Urothelium cell line (cell line): Measurements from ENCODE around the gene CFAP100.

Source experiments
- DNase-seq: peaks from one replicate; pipeline ENCODE4 v3.0.0; 2011; ENCODE audit warnings: low spot score, mixed read lengths
- FAIRE-seq: peaks from 2 replicates; lab custom pipeline; 2011; peaks lifted over from hg19 to GRCh38; lab: Jason Lieb, UNC

CFAP100 gene

DNA sequence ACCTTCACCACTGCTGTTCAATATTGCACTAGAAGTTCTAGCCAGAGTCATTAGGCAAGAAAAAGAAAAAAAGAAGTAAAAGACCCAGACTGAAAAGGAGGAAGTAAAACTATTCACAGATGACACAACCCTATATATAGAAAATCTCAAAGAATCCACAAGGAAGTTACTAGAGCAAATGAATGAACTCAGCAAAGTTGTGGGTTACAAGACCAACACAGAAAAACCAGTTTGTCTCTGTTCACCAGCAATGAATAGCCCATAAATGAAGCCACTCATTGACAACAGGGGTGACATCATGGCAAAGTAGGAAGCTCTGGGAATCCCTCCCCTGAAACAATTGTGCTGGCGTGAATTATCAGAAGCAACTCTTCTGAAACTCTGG is 4.6 kb downstream of the CFAP100 start:
- no peak for DNase-seq
- FAIRE-seq, result no peak

DNA sequence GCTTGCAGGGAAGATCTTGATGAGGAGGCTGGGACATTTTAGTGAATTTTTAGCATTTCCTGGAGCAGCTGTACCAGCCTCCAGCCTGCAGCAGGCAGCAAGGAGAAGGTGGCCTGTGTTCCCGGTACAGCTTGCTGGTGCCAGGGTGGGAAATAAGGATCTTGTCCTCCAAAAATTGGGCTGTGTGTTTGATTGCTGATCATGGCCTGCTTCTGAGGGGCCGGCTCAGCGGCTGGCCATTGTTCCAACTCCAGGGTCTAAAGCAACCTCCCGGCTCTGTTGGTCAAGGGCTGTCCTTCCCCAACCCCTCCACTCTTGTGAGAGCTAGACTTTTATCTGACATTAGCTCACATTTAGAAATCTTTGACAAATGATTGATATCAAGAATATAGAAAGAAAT is 5.0 kb downstream of the CFAP100 start:
- DNase-seq, result no peak
- no peak for FAIRE-seq

DNA sequence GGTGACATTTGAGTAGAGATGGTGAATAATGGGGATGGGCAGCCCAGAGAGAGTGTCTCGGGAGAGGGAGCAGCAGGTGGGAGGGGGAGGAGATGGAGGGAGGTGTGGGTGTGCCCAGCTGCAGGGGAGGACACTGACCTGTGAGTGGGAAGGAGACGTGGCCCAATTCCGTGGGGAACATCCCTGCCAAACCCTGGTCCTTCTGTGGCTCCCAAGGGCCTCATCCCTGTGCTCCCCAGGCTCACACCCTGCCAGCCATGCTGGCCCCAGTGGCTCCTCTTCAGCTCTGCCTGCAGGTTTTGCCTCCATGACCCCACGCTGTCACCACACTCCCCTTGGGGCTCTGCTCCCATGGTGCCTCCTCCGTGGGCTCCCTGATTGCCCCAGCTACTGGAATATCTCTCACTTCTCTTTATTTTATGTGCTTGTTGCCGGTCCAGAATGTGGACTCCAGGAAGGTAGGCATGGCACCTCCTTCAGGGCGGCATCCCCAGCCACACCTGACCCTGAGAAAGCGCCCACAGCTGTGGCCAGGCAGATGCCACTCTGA is 7.0 kb downstream of the CFAP100 start:
- DNase-seq (no peak), FAIRE-seq (no peak)

DNA sequence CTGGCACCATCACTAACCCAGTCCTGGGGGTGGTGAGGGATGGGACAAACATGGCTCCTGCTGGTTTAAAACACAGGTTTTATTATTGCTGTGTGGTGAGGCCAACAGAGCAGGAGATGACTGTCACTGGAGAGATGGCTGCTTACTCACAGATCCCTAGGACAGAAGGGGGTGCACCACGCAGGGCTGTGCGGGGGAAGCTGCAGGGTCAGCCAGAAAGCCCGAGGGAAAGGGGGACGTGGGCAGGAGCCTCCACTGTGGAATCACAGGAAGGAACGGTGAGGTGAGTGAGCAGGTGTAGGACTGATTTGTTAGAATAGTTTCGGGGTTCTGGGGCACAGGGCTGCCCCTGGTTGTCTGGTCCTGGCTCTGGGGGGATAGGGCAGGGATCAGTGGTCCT is 7.5 kb downstream of the CFAP100 start:
- FAIRE-seq (no peak), DNase-seq (no peak)

- DNase-seq (no peak), FAIRE-seq (no peak)
Measured at GRCh38 chr3:126402666-126403302, 8.1 kb downstream of the CFAP100 start.

DNA sequence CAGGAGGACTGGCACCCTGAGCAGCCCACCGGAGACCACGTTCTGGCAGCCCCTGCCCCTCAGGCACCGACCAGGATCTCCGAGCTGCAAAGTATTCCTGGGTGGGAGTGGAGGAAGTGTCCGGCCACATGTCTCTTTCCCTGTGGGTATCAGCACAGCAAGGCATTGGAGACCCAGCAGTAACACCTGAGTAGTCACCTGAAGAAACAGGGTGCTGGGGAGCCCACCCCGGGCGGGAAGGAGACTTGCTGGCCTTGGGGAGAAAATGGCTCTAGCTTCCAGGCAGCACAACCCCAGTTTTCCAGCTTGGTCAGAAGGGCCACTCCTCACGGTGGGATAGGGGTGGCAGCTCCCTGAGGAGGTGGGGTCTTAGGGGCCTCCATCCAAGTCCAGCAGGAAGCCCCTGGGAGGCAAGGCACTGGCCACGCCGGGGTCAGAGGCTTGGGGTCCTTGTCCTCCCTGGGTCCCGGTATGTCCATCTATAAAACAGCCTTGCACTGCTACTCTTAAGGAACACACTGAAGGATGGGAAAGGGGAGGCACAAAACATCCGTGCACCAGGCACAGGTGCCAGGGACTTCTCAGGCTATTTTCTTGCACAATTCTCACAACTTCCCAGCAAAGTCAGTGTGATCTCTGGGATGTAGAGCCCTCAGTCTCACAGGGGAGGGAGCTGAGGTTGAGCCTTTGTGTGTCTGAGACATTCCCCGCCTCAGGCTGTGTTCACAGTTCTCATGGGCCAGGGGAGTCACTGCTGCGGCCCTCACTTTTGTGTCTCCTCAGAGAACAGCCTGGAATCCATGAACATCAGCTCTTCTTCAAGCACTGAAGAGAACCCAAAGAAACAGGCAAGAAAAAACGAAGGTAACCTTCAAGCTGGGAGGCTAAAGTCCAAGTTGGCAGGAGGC is 11.9 kb downstream of the CFAP100 start:
- peak; percentile 66 for FAIRE-seq

GRCh38 chr3:126407412-126408044 is 12.8 kb downstream of the CFAP100 start:
- FAIRE-seq (no peak), DNase-seq (no peak)

More for the DNA sequence above, 11.9 kb downstream of the CFAP100 start:
- DNase-seq, result no peak

DNA sequence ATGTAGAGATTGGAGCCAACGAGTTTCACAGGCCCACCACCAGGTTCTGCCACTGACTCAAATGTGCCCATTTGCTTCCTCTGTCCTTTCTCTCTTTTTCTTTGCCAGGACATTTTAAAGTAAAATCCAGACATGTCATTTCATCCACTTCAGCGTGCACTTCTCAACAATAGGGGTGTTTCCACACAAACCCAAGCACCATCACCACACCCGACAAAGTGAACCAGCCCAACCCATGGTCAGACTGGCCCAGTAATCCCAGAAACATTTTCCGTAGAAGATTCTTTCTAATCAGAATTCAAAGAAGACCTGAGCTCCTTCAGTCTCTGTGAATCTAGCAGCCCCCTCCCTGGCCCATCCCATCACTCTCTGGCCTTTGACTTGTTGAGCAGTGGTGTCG is 13.4 kb downstream of the CFAP100 start:
- DNase-seq (no peak), FAIRE-seq (no peak)

DNA sequence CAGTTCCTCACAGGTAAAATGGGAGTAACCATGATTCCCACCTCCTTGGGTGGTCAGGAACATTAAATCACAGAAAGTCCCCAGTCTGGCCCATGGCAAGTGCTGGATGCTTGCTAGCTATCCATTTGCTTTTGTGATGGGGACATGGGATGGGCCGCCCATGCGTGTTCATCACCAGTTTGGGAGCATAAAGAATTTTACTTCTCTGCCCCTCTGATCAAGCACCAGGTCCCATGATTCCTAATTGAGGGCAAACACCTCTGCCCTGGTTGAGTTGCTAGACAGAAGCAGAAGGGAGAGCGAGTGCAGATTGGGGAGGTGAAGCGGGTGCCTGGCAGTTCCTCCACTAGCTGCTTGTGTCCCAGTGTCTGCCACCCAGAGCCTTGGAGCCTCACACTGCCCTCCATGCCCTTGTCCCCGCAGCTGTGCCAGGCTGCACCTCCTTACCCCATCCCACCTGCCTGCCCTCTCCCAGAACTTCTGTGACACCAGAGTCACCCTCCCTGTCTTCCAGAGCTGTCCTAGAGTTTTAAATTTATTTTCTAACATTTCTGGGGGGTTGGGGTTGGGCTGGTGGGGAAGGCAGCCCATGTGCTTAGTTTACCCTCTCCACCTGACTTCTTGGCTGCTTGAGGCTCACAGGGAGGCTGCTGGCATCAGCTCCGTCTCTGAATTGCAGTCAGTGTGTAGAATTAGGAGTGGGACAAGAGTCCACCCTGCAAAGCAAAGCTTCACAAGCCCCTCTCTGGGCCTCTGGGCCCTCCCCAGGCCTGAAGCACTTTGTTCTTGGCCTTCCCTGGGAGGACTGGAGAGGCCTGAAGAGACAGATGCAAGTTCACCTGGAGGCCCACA is 18.4 kb downstream of the CFAP100 start:
- DNase-seq, result no peak
- FAIRE-seq, result no peak

DNA sequence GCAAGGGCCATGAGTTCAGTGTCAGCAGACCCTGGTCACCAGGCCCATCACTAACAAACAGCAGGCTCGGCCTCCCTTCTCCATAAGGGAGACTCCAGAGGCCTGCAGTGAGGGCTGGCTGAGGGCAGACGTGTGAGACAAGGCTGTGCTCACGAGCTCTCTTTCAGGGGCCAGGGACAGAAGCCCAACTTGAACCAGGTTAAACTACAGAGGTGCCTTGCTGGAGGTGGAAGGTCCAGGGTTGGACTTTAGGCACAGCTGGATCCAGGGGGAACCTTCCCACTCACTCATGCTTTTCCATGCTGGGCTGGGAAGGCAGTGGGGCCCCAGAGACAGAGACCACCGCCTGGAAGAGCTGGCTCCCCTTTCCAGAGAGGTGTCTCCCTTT is 19.0 kb downstream of the CFAP100 start:
- FAIRE-seq (no peak), DNase-seq (no peak)

GRCh38 chr3:126414406-126414805 is 19.7 kb downstream of the CFAP100 start:
- DNase-seq, result no peak
- no peak for FAIRE-seq

DNA sequence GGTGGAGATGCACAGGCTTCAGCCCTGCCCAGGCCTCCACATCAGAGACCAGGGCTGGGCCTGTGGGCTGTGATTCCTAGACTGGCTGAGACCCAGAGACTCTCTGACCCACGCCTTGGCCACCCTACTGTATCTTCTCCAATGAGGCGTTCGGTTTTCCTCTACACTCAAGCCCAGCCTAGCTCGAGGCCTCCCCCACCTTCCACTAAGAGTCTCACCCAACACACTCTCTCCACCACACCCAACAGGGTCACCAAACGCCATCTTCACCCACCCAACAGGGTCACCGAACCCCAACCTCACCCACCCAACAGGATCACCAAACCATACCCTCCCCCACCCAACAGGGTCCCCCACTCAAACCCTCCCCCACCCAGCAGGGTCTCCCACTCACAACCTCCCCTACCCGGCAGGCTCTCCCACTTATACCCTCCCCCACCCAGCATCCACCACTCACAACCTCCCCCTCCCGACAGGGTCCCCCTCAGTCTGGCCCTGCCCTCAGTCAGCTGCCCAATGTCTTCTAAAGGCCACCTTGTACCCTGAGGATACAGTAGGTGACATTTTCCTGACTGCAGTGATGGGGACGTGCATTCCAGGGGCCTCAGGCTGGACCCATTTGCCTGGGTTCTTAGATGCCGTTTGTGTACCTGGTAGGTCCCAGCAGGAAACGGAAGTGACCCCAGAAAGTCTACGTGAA is 20.4 kb downstream of the CFAP100 start:
- FAIRE-seq (no peak), DNase-seq (no peak)

GRCh38 chr3:126415661-126416591 is 21.2 kb downstream of the CFAP100 start:
- DNase-seq, result no peak
- FAIRE-seq, result peak; percentile 35

DNA sequence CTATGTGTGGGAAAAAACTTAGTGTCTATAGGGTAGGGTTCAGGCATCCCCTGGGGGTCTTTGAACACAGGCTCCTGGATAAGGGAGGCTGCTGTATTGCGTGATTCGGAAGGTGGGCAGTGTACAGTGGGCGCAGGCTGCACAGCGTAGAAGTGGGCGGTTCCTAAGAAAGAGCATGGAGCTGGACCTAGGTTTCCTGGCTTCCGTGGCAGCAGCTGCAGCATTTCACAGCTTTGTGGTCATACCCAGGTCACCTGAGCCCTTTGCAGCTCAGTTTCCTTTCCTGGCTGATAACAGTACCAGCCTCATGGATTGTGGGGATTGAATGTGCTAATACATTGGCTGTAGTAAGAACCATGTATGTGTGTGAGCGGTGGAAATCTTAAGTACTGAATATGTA is 22.2 kb downstream of the CFAP100 start:
- no peak for DNase-seq
- FAIRE-seq, result no peak

DNA sequence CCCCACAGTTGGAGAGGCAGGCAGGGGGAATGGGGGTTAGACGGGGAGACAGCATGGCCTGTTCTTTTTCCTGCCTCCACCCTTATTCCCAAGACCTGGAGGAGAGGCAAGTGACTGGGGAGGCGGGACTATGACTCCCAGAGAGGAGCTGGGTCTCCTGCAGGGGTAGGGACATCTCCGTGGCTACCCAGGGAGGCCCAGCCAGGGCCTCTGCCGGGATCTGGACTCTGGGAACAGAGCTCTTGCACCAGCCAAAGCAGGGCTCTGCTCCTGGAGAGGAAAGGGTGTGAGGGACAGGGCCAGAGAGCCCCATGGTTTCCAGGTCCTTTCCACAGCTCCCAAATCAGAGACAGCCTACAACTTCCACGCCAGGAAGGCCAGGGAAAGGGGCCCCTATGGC is 22.8 kb downstream of the CFAP100 start:
- DNase-seq (no peak), FAIRE-seq (no peak)

DNA sequence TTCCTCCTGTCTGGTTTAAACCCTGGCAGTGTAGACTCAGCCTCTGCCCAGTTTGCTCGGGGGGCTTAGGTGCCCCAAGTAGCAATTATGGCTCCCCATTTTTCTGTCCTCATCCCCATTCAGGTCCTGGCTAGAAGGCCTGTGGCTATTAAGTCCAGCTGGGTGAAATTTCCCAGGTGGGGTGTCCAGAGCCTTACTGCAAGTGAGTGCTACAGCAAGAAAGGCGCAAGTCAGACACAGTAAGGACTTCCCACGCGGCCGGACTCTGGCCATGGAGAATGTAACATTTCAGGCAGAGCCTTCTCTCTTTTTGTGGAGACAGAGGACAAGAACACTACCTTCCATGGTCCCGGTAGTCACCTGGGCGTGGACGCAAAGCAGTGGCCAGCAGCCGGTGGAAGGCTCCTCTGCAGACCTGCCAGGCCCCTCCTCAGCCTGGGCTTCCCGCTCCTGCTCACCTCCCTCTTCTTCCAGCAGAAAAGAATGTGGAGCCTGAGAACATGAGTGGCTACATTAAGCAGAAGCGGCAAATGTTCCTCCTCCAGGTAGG is 23.3 kb downstream of the CFAP100 start:
- FAIRE-seq (no peak), DNase-seq (no peak)

- FAIRE-seq (no peak), DNase-seq (no peak)
Measured at GRCh38 chr3:126418661-126419131, 24.0 kb downstream of the CFAP100 start.

DNA sequence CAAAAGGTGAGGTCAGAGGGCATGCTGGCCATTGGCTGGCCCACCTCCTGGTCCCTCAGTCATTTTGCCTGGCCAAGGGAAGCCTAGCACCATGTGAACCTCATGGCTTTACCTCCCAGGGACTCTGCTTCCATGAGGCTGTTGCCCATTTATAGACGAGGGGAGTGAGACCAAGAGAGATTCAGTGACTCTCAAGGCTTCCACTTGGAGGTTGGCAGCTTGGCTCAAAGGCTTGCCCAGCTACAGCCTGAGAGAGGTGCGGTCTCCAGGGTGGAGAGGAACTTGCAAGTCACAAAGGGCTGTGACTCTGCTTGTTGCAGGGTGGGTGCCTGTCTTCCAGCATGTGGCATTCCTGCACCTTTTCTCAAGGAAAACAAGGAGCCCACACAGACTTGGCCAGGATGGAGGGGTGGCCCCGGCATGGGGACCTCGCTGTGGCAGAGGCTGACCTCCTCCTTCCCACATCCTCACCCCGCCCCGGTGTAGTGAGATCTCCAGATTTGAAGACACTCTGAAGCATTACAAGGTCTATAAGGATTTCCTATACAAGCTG is 24.5 kb downstream of the CFAP100 start:
- FAIRE-seq (peak; percentile 59), DNase-seq (no peak)
